Karpas-422 (cell line): Measurements from ENCODE around the gene PLRG1. TPM values are rescaled to one million over a fixed set of nuclear protein-coding genes. Genes with fewer than 3 reads are reported as not detected.

Source experiments
- DNase-seq: peaks from one replicate; pipeline ENCODE4 v3.0.0-alpha.2; 2015
- H2AFZ ChIP-seq: fragments of 200-600 bp; sonication (generic); 2 replicates; pipeline ENCODE4 v1.6.1; 2014; ENCODE audit warnings: antibody characterized with exemption, low read length, mixed read lengths
- H3K27ac ChIP-seq: fragments of 200-600 bp; sonication (generic); 2 replicates; pipeline ENCODE4 v1.5.1; 2014; ENCODE audit warnings: mild to moderate bottlenecking, low read length, moderate library complexity
- H3K27me3 ChIP-seq: fragments of 200-600 bp; sonication (generic); 2 replicates; pipeline ENCODE4 v1.6.1; 2014; ENCODE audit warnings: low read length, mixed read lengths
- H3K36me3 ChIP-seq: fragments of 200-600 bp; sonication (generic); 2 replicates; pipeline ENCODE4 v1.6.1; 2014; ENCODE audit warnings: low read length, mixed read lengths; ENCODE audit not compliant: insufficient read depth
- H3K4me1 ChIP-seq: fragments of 200-600 bp; sonication (generic); 2 replicates; pipeline ENCODE4 v1.6.1; 2014; ENCODE audit warnings: mild to moderate bottlenecking, low read length, mixed read lengths
- H3K4me2 ChIP-seq: fragments of 200-600 bp; sonication (generic); 2 replicates; pipeline ENCODE4 v1.6.1; 2014; ENCODE audit warnings: low read length, low read depth, mild to moderate bottlenecking; ENCODE audit not compliant: poor library complexity, severe bottlenecking
- H3K4me3 ChIP-seq: fragments of 200-600 bp; sonication (generic); 2 replicates; pipeline ENCODE4 v1.5.1; 2014; ENCODE audit warnings: mild to moderate bottlenecking, antibody characterized with exemption, low read length, mixed read lengths
- H3K79me2 ChIP-seq: fragments of 200-600 bp; sonication (generic); 2 replicates; pipeline ENCODE4 v1.6.1; 2014; ENCODE audit warnings: mild to moderate bottlenecking, low read length, mixed read lengths
- H3K9ac ChIP-seq: fragments of 200-600 bp; sonication (generic); 2 replicates; pipeline ENCODE4 v1.6.0; 2014; ENCODE audit warnings: low read length
- H3K9me2 ChIP-seq: fragments of 200-600 bp; sonication (generic), shearing (Covaris generic); replicated peaks from 2 replicates; pipeline ENCODE4 v1.6.0; 2014; ENCODE audit warnings: mild to moderate bottlenecking, low read length, moderate library complexity; ENCODE audit not compliant: insufficient read depth
- H3K9me3 ChIP-seq: fragments of 300-700, 200-600 bp; sonication (generic); 2 replicates; pipeline ENCODE4 v1.6.1; 2014; ENCODE audit warnings: low read length, mixed read lengths
- H4K20me1 ChIP-seq: fragments of 200-600 bp; sonication (generic); 2 replicates; pipeline ENCODE4 v1.6.1; 2014; ENCODE audit warnings: mild to moderate bottlenecking, antibody characterized with exemption, low read length, low read depth; ENCODE audit not compliant: insufficient read depth
- small RNA-seq: library from RNA; depleted of rRNA; stranded (forward); fragments of <200 nt; gene quantifications from one replicate; pipeline ENCODE3, GENCODE V24; 2014
- total RNA-seq: library from RNA; depleted of rRNA; stranded (reverse); fragments of >200 nt; shearing (Covaris generic); gene quantifications from 2 replicates; pipeline ENCODE4 v1.2.3, GENCODE V29; 2014; ENCODE audit warnings: low replicate concordance; rRNA removed

Gene PLRG1
- total RNA-seq, 1 experiment from 2014 or later: 112 TPM

DNA sequence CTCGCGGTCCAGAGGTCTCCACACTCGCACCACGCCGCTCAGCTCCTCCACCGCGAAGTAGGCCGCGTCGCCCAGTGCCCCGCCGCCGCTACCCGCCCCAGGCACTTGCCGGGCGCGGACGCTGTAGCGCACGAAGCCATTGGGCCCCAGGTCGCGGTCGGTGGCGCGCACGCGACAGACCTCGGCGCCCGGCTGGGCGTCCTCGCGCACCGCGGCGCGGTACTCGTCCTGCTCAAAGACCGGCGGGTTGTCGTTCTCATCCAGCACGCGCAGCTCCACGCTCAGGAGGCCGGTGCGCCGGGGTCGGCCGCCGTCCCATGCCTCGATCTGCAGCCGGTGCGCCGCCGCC lies 60.0 kb downstream of the PLRG1 start:
- H4K20me1 ChIP-seq: no peaks in the 10 kb centered on the region
- no peak overlapping the region for H3K27ac ChIP-seq
- H3K9ac ChIP-seq: no peak overlapping the region
- no peak for DNase-seq
- no peaks in the 10 kb centered on the region for H3K9me2 ChIP-seq
- H2AFZ ChIP-seq: no peak overlapping the region
- H3K4me2 ChIP-seq: no peak overlapping the region
- H3K9me3 ChIP-seq: no peaks in the 10 kb centered on the region
- H3K4me1 ChIP-seq: peaks cover 2% of the 10 kb centered on the region; the same call in 1 of the 2 replicates
- no peak overlapping the region for H3K4me3 ChIP-seq
- no peaks in the 10 kb centered on the region for H3K79me2 ChIP-seq
- no peaks in the 10 kb centered on the region for H3K27me3 ChIP-seq
- no peaks in the 10 kb centered on the region for H3K36me3 ChIP-seq

DNA sequence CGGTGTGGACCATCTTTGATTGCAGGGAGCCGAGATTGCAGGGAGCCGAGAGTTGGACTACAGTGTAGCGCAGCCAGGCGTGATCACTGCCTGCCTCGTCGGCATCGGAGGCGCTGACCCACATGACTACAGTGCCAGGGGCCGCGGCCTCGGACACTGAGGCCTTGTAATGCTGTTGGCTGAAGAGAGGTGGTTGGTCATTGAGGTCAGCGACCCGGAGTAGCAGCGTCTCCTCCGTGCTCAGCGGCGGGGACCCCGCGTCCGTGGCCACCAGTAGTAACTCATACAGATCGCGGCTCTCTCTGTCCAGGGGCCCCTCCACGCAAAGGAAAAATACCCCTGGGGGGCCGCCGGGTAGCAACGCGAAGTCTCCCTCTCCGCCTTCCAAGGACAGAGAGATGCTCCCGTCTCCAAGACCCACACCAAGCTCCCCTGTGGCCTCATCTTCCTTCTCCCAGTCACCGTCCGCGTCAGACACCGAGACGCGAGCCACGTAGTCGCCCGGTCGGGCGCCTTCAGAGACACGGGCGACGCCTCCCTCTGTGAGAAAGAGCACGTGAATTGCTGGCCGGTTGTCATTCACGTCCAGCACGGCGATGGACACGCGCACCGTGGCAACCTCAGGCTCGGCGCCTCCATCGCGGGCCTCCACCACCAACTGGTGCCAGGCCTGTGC lies 60.5 kb downstream of the PLRG1 start:
- H3K9me3 ChIP-seq: no peaks in the 10 kb centered on the region
- H3K79me2 ChIP-seq: no peaks in the 10 kb centered on the region
- no peak overlapping the region for H3K27ac ChIP-seq
- H3K36me3 ChIP-seq: no peaks in the 10 kb centered on the region
- H3K9ac ChIP-seq: no peak overlapping the region
- H3K4me2 ChIP-seq: no peak overlapping the region
- H3K9me2 ChIP-seq: no peaks in the 10 kb centered on the region
- DNase-seq: no peak
- H3K27me3 ChIP-seq: no peaks in the 10 kb centered on the region
- no peaks in the 10 kb centered on the region for H4K20me1 ChIP-seq
- no peak overlapping the region for H2AFZ ChIP-seq
- H3K4me3 ChIP-seq: no peak overlapping the region
- H3K4me1 ChIP-seq: peaks cover 5% of the 10 kb centered on the region; the same call in 1 of the 2 replicates

DNA sequence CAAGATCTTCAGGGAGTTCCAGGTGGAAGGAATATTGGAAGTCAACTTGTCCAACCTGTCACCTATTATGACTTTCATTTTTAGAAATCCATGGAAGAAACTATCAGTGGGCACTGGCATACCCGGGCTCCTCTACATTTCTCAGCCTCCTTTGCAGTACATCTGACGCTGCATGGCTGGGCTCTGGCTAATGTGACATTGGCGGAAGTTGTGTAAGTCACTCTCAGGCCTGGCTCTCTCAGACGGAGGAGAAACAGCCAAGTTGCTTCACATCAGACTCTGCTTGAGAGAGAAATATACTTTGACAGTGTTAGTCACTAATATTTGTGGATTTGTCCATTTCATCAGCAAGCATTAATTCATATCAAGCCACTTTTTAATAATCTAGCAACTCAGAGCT lies 63.1 kb downstream of the PLRG1 start:
- H3K79me2 ChIP-seq: no peaks in the 10 kb centered on the region
- no peak overlapping the region for H3K4me3 ChIP-seq
- peaks cover 5% of the 10 kb centered on the region; the same call in 1 of the 2 replicates for H3K4me1 ChIP-seq
- no peak overlapping the region for H2AFZ ChIP-seq
- H3K4me2 ChIP-seq: no peak overlapping the region
- no peak overlapping the region for H3K27ac ChIP-seq
- no peaks in the 10 kb centered on the region for H3K27me3 ChIP-seq
- no peaks in the 10 kb centered on the region for H3K9me2 ChIP-seq
- H3K36me3 ChIP-seq: no peaks in the 10 kb centered on the region
- no peak for DNase-seq
- no peaks in the 10 kb centered on the region for H4K20me1 ChIP-seq
- H3K9me3 ChIP-seq: no peaks in the 10 kb centered on the region
- H3K9ac ChIP-seq: no peak overlapping the region

DNA sequence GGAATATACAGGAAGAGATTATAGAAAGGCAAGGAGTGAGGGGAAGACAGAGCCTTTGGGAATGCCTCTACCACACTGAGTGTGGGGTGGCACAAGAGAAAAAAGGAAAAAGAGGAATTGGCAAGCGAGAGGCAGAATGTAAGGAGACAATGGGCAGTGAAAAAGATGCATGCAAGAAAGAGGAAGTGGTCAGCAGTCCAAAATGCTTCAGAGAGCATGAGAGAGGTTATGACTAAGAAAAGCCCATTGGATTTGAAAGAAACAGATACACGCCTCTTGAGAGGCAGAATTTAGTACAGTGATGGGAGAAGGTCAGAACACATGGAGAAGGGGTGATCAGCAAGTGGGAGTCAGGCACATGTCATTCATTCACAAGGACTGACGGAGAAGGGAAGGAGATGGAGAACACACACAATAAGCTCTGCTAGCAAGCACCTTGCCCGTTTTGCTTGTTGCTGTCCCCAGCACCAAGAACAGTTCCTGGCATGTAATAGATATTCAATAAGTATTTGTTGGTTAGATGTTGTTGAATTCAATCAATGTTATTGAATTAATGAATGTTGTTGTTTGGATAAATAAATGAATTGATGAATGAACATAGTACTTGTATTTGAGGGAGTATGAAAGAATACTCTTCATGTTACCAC lies 65.0 kb downstream of the PLRG1 start:
- H3K27me3 ChIP-seq: no peaks in the 10 kb centered on the region
- H3K36me3 ChIP-seq: no peaks in the 10 kb centered on the region
- no peaks in the 10 kb centered on the region for H4K20me1 ChIP-seq
- no peak overlapping the region for H3K4me2 ChIP-seq
- DNase-seq: peak; percentile 54
- H3K9me3 ChIP-seq: no peaks in the 10 kb centered on the region
- H3K9ac ChIP-seq: no peak overlapping the region
- no peak overlapping the region for H3K4me3 ChIP-seq
- H3K79me2 ChIP-seq: no peaks in the 10 kb centered on the region
- H3K9me2 ChIP-seq: no peaks in the 10 kb centered on the region
- H3K4me1 ChIP-seq: peaks cover 5% of the 10 kb centered on the region; the same call in 1 of the 2 replicates
- H2AFZ ChIP-seq: no peak overlapping the region
- no peak overlapping the region for H3K27ac ChIP-seq

Small RNA genes lying within 50 kb of the gene (small RNA-seq; reads per million reads assigned to genes)
- gene RNU6-1285P: not detected

Other genes with a start within 250 kb of the PLRG1 start
- gene DCHS2, start 58.6 kb downstream of the PLRG1 start, total RNA-seq: 0.04 TPM in 1 of 2 replicates, not detected in the other
- not detected in 2 replicates for gene FGB, start 12.6 kb upstream of the PLRG1 start, total RNA-seq
- not detected in 2 replicates for gene FGA, start 40.3 kb upstream of the PLRG1 start, total RNA-seq
- gene FGG, start 62.3 kb upstream of the PLRG1 start, total RNA-seq: not detected in 2 replicates
- not detected in 2 replicates for gene LRAT, start 193.6 kb upstream of the PLRG1 start, total RNA-seq
- gene RBM46, start 230.9 kb upstream of the PLRG1 start, total RNA-seq: not detected in 2 replicates